ENCODE data around the gene SHC3.
A peak's percentile ranks its signal among the peaks of the same experiment; 100 is the strongest.

SHC3 gene

DNA sequence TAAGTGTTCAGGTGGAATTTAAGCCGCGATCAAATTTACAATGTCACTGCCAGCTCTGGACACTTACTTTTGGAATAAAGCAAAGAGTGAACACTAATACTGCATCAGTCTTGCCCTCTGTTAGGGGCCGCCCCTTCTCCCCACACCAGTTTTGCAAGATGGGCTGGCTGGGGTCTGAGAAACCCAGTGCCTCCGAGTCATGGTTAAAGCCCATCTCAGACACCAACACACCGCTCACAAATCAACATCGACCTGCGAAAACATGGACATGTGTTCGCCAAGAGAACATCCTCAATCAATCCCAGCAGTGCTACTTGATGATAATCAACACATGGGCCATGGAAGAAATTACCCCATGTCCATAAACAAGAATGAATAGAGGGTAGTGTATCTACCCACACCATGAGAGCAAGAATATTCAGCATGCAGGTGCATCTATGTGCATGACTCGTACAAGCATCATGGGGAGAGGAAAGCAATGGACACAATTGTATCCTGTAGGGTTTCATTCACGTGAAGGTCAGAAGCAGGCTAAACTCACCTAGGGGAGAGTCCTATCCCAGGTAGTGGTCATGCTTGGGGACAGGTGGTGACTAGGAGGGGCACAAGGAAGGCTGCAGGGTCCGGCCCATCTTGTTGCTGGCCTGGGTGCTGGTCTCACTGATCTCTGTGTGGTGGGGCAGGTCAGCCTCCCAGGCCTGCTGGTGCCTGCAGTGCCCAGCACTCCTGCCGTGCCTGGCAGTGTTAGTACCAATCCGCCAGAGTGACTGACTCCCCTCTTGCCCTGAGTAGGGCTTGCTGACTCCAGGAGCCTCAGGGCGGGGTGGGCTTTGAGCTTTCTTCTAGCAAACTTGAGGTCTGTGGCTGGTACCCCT is 182.3 kb downstream of the SHC3 start:
- no peak for DNase-seq

DNA sequence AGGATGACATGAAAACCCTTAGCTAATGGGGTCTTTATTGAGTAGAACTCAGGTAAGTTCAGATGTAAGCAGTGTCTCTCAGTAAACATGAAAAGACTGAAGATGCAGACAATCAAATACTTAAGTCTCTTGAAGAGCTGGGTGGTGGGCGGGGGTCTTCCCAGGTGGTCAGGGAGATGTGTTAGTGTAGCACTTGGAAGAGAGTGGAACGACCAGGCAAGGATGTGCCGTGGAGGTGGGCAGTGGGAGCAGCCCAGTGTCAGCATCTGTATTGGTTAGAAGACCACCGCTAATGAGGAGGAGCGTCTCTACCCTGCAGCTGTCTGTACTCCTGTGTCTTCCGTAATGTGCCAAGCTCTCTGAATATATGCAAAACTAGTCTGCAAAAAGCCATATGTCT is 183.0 kb downstream of the SHC3 start:
- DNase-seq, result no peak

DNA sequence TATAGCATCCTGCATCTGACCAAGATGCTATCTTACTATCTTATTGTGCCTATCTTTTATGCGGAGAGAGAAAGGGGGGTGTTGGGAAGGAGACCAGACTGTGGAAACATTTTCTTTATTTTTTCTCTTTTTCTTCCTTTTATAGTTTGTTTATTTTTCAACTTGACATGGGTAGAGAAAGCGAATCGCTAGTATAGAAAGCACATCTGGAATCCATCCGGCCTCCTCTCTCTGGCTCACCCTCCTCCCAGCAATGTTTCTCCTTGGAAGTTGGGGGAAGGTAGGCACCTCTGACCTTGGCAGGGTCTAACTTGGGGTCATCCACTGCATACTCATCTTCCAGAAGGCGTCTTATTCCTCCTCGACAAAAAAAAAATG is 183.4 kb downstream of the SHC3 start:
- DNase-seq, result no peak

DNA sequence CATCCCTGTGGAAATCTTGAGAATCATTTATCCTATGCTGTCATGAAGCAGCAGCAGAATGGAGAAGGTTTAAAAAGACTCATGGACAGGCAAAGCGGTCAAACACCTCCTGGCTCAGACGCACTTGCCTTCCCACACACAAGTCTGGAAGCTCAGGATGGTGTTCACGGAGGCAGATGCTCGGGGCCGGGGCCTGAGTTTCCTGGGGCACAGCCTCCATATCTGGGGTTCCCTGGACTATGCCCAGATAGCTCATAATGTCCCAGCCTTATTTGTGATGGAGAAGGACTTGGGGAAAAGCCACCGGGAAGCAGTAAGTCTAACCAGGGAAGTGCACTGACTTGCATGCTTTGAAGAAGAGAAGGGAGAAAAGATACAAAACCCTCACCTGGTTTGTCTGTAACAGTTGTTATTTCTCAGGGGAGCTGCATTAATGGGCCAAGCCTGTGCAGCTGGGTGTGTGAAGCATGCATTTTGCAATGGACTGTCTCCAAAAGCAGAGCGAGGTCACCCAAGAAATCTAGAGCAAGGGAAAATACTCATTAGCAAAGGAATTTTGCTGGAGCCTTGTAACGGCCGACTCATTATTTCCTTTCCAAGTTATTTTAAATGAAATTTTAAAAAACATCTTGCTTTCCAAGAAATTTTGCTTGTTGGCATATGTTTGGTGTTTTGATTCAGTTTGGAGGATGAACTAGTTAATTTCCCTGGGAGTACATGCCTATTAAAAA is 184.0 kb downstream of the SHC3 start:
- no peak for DNase-seq

DNA sequence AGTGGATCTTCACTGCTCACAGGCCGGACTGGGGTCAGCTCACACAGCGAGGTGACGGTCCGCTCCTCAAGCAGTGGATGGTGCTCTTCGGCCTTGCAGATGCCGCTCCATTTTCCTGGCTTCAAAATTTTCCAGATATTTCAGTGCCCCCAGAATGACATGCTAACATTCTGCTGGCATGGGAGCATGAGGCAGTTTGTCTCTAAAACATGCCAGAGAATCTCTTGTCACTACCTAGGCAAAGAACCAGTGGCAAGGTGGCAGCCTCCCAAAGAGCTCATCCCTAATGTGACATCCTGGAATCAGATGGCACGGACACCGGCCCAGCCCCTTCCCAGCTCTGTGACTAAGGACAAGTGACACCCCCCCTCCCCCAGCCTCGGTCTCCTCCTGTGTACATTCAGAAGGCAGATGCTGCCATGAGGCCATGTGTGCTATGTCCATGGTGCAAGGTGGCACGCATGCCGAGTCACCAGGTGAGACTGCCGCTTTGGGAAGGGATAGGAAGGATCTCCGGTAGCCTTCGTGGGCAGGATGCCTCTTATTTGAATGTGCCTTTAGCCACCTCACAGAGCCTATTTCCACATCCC is 184.7 kb downstream of the SHC3 start:
- DNase-seq, result no peak

DNA sequence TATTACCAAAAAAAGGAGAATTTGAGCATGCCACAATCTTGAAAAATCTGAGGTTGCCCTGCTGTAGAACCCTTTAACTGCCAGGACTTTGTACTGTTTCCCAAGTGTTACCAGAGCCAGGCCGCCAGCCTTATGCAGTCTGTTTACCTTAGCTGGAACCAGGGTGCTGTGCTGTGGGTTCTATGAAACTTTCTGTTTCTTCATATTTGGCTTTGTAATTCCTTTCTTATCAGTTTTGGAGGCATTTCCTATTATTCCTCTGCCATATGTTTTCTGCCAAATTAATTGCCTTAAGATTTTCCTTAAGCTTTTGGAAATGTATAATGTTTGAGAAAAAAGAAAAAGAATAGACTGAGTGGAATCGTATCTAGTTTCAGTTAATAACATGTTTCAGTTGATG is 185.3 kb downstream of the SHC3 start:
- DNase-seq, result no peak

DNA sequence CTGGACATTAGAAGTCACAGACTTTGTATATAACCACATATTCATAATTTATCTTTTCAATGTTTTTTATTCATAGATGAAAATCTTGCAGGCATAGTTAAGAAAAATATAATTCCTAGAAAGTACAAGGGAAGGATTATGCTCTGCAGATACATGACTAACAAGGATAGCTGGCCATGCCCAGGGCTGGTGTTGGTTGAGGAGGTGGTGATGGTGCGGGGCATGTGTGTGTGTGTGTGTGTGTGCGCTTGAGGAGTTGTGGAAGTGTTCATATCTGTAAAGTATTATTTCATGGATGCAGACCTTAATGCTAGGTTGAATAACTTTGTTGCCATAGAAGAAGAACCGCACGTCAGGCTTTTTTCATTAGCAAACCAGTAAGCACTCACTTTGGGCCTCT is 186.1 kb downstream of the SHC3 start:
- no peak for DNase-seq

DNA sequence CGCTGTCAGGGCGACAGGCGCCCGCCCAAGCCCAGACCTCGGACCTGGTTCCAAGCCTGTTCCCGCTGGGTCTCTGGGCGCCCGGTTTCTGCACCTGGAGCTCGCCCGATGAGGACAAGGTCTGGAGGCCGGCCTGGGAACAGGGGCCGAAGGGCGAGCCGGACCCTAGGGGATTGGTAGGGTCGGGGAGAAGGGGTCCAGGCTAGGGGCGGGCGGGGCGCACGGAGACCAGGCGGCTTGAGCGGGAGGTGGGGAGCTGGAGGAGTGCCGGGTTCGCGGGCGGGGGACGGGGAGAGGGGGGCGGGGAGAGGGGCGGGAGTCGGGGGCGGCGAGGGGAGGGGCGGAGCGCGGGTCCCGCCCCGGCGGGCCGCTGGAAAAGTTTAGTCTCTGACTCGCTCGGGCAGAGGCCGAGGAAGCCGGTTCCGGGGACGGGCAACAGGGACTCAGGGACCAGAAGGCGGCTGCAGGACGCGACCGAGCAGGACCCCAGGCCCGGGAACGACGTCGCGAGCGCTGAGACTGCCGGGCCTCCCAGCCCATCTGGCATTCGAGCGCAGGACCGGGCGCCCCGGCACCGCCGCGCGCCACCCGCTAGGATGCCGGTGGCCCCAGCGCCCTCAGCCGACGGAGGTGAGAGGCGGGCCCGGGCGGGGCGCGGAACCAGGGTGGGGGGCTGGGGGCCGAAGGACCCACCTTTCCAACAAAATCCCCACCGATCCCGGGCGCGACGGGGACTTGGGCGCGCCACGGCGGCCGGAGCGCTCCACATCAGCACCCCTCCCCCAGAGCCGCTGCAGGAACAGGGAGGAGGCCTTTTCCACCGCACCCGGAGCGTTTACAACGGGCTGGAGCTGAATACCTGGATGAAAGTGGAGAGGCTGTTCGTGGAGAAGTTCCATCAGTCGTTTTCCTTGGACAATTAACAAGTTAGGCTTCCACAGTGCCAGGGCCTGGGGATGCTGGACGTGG is 187.3 kb downstream of the SHC3 start, which contains the start of gene S1PR3:
S1PR3 (plus strand) TSS at position 403 of the 969 bp plus-strand sequence. CDS start 9,733 bp downstream, outside the sequence.
- peak in 1 of 3 donors; percentile 52 for DNase-seq

DNA sequence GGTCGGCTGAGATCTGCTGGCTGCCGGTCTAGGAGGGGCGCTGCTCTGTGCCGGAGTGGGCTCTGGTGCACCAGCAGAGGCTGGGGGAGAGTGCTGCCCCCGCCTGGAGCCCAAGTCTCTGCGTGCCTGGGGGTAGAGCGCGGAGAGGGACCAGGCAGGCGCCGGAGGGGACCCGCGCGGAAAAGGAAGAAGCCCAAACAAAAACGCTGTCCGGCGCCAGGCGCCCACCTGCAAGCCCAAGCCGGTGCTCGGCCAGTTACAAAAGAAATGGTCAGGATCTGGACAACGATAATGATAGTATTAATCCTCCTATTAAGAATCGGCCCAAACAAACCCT is 187.9 kb downstream of the SHC3 start:
- no peak for DNase-seq

DNA sequence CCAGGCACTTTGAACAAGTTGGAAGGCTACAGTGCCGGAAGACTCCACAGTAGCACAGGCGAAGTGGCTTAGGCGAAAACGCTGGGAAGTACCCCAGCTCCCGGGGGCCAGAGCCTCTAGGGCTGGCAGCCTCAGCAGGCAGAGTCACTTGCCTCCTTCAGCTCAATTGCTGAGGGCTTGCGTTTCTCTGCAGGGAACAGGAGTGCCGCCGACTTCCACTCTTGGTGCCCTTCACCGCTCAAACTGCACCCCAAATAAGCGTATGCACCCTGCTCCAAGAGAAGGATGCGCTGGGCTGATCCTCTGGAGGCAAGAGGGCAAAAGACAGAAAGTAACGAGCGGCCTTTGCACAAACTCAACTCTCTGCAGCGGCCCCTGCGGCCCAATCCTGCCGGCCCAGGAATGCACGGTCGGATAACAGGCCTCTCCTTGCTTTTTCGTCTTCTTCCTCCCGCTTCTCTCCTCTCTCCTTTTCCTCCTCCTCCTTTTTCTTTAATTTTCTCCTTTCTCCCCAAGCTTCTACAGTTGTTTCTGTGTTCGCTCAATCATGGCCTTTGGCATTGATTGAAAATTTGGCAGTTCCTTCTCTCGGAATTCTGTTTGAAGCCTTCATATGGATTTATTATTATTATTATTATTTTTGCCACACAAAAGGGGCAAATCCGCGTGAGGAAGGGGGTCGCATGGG is 188.4 kb downstream of the SHC3 start:
- DNase-seq, result no peak

DNA sequence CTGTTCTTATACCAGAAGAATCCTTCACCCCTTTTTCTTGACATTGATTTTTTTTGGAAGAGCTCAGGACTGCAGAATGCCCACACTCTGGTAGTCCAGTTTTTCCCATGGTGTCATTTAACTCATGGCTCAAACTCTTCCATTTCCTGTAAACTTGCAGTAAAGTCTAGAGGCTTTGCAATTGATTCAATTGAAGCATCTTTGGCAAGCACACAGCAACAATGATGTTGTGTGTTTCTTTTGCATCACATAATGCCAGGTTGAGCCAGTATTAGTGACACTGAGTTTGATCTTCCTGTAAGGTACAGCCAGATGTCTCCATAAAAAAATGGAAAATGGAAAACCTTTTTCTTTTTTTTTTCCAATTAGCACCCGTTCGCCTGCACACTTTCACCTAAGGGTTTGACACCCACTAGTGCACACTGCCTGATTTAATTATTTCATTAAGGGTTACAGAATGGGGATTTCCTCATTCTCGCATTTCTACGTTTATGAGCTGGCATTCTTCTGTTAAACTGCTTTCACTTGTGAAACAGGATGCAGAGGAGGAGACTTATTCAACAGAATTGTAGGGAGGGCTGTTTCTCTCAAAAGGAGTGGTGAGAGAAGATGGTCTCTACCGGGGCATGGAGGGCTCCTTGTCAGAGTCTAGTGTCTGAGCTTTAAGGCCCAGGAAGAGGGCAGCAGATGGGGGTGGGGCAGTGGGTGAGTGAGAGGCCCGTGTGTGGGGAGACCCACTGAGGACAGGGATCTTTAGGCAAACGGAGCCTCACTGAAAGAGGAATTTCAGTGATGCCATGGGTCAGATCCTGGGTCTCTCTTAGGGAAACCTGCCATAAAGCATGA is 189.6 kb downstream of the SHC3 start:
- DNase-seq, result peak; percentile 65 to 91 (median 87)

DNA sequence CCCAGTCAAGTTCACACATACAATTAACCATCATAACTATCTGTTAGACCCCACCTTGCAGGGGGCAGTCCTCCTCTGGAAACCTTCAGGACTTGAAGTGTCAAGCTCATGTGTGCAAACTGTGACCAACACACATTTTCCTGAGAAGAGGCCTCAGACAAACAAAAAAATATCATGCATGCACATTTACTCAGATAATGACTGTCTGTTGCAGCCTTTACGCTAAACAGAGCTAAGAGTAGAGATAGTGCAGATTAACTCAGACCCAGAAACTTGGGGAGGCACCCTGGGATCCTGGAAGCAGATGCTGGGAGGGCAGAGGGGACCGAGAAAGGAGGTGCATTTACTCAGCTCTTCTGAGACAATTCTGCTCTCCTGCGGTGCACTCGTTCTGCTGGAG is 191.0 kb downstream of the SHC3 start:
- no peak for DNase-seq

DNA sequence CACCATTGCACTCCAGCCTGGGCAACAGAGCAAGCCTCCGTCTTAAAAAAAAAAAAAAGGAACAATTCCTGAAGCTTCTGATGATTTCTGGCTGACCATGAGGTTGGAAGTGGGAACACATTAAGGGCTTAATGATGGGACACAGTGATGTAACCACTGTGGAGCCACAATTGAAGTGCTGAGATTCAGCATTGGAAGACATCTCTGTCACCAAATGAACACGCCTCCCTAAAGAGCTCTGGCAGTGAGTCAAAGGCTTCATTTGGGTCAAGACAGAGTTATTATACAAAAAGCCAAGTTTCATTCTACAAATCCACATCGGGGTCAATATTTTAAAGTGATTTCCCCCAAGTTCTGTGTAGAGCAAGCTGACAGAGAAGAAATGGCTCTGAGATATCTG is 191.8 kb downstream of the SHC3 start:
- DNase-seq, result no peak

DNA sequence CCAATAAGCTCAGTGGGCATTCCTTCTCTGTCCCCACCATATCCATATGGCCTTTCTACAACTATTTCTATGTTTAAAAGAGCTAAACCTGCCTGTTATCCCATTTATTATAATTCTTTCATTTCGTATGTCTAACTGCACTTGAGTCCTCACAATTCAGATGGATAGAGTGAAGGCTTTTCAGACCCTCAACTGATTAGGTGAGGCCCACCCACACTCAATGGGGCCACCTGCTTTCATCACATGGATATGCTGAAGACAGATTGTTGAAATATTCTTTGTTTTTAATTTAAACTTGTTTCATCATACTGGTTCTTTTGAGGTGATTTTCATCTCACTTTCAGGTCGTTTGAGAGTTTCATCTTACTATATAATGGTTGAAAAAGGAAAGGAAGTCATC is 193.0 kb downstream of the SHC3 start:
- no peak for DNase-seq

DNA sequence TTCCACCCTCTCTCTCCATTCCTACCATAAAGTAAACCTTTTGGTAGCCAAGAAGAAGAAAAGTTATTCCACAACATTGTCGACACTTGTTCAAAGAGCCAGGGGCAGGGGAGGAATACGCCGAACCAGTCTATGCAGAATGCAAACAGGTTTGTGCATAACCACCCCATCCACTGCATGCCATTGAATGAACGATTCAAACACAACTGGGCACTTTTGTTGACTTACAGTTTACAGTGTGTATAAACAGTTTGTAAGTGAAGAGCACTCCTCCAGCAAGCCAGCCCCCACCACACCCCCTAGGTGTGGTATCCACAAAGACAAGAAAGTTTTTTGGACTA is 194.1 kb downstream of the SHC3 start:
- no peak for DNase-seq

DNA sequence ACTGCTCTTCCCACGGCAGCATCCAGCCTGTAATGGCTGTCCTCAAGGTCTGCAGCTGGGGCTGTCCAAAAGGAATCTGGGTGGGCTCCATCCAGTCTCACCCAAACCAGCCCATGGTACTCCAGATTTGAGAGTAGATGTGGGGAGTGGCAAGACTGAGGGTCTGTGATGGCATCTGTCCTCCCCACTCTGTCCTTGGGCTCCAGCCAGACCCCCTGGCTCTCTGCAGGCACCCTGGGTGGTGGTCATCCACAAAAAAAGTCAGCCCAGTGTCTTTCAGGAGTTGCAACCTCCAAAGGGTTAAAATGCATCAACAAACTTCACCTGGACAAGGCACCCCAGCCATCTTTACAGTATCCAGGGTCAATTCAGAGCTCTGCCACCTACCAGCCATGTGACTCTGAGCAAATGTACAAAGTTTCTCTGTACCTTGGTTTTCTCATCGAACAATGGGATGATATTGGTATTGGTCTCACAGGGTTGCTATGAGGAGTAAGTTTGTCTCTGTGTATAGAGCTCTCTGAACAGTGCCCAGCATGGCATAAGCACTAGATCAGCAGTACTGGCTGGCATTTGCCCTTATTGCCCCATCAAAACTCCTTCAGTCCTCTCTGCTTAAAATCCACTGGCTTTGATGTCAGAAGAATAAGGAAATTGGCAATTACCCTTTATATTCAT is 194.6 kb downstream of the SHC3 start:
- DNase-seq, result no peak

DNA sequence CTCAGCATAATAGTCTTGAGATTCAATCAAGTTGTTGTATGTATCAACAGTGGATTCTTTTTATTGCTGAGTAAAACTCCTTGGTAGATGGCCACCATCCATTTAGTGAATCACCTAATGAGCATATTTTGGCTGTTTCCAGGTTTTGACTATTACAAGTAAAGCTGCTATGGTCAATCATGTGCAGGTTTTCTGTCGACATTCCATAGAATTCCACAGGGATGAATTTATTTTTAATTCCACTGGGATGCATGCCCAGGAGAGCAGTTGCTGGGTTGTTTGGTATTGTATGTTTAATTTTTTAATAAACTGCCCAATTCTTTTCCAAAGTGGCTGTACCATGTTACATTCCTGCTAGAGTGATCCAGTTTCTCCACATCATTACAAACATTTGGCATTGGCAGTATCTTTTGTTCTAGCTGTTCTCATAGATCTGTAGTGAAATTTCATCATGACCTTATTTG is 197.8 kb downstream of the SHC3 start:
- no peak for DNase-seq

DNA sequence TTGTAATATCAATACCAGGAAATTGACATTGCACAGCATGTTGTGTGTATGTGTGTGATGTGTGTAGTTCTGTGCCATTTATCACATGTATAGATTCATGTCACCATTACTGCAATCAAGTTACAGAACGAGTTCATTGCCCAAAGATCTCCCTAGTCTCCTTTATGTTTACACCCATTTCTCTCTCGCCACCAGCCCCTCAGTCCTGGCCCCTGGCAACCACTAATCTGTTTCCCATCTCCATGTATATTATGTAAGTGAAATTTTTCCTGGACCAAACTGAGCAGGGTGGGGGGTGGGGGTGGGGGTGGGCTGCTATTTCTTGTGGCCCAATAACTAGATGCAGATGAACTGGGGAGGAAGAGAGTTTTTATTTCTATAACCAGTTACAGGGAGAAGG is 198.8 kb downstream of the SHC3 start:
- no peak for DNase-seq

DNA sequence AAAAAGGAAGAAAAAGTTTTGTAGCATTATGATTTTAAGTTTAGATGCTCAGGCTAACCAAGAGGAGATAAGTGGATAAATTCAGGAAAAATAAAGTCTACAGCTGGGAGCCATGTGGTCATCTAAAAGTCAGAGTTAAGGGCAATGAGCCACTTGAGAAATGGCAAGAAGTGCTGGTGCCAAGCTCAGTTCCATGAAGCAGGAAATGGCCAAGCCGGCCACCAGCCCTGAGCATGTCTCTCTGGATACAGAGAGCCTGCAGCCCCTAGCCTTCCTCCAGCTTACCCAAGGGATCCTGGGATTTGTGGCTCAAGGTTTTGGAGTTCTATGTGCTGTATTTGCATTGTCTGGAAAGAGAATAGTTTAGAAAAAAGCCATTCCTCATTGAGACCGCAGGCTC is 199.6 kb downstream of the SHC3 start:
- DNase-seq, result no peak

DNA sequence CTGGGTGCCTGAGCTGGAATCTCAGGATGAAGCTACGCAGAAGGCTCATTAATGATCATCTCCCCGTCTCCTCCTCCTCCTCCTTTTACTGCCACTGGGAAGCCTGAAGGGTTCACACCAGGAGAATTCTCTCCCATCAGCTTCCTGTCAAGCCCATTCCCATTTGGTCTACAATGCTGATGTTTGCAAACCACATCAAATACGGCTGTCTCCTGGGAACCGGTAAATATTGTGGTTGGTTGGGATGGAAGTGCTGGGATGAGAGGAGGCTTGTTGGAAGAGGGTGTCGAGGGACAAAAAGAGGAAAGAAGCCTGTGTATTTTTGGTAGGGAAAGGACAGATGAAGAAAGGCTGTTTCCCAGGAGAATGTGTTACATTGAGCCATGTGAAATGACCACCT is 200.6 kb downstream of the SHC3 start:
- no peak for DNase-seq

DNA sequence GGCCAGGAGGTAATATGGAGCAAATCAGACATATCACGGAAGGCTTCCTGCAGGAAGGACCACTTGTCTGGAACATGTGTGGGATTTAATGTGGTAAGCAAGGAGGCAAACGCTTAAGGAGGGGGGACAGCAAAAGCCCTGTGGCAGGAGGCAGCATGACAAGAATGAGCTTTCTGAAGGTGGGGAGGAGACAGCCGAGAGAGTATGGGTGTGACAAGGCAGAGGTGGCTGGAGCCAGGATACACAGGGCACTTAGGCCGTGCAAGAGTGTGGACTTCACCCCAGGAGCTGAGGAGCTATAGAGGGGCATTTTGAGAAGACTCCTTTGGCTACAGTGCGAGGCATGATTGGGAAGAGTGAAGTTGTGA is 201.7 kb downstream of the SHC3 start:
- no peak for DNase-seq

Measured in suppressor macrophage treated with lipopolysaccharide for 1 hour (primary cell).